ENCODE results near the gene RAB3B.

GRCh38 chr1:51976846-51977602, 13.5 kb downstream of the RAB3B start:
- TF ChIP-seq MXI1 (IDR thresholded peaks at IDR 0.05; ENCODE audit: borderline replicate concordance, low read depth, low read length) (no peak), CTCF (conservative IDR thresholded peaks at IDR 0.05; ENCODE audit: low read depth, low read length) (no peak), POLR2A (IDR thresholded peaks at IDR 0.05; ENCODE audit: low read depth, low read length) (no peak), MAZ (IDR thresholded peaks at IDR 0.05; ENCODE audit: borderline replicate concordance, low read depth, low read length) (no peak), RAD21 (IDR thresholded peaks at IDR 0.05; ENCODE audit: low read length) (no peak), CEBPB (IDR thresholded peaks at IDR 0.05; ENCODE audit: low read depth, low read length) (no peak), RCOR1 (IDR thresholded peaks at IDR 0.05; ENCODE audit: insufficient replicate concordance, low read length) (no peak), BHLHE40 (IDR thresholded peaks at IDR 0.05; ENCODE audit: low read depth, low read length) (no peak), USF2 (IDR thresholded peaks at IDR 0.05; ENCODE audit: low read depth, low read length) (no peak), SMC3 (IDR thresholded peaks at IDR 0.05; ENCODE audit: low read depth, low read length) (no peak), RFX5 (IDR thresholded peaks at IDR 0.05; ENCODE audit: low read depth, low read length) (no peak), NFE2L2 (IDR thresholded peaks at IDR 0.05; ENCODE audit: low read depth, low read length) (no peak), MAFK (IDR thresholded peaks at IDR 0.05; ENCODE audit: low read depth, low read length) (no peak)

All from IMR-90 (cell line).